K562 (cell line): ENCODE measurements around the gene NDUFC2. TPM values are rescaled to one million over a fixed set of nuclear protein-coding genes. Genes with fewer than 3 reads are reported as not detected.
A peak's percentile ranks its signal among the peaks of the same experiment; 100 is the strongest.

Source experiments
- ATAC-seq: fragments of 200-7000 bp; cut with Tn5 transposase; 3 replicates; pipeline ENCODE4 v1.9.1; 2020; ENCODE audit warnings: moderate library complexity
- BruUV-seq: library from RNA; stranded (reverse); fragments of 400-500 nt; replicated peaks from 2 replicates; lab custom pipeline; 2021; lab: Mats Ljungman, UMichigan
- CTCF ChIA-PET: fragments of 300-600 bp; formaldehyde crosslinking; extraction: SDS; loops from one replicate; lab custom pipeline; 2021; ENCODE audit warnings: low intra/inter-chr PET ratio; lab: Yijun Ruan, JAX
- POLR2A ChIA-PET: fragments of 300-600, 350-650 bp; sonication (Branson Sonifier 250); formaldehyde crosslinking; extraction: SDS; loops from one replicate; lab custom pipeline; 2021; ENCODE audit warnings: antibody characterized with exemption, inconsistent platforms; lab: Yijun Ruan, JAX
- DNase-seq, 4 experiments: peaks; one replicate each; pipeline versions ENCODE4 v3.0.0 to v3.0.0-alpha.2; 2011 to 2018; ENCODE audit warnings: low spot score in 3 of 4, mixed read lengths in 3 of 4; ENCODE audit errors: extremely low read depth in 1 of 4
- FAIRE-seq: peaks from 2 replicates; lab custom pipeline; 2011; peaks lifted over from hg19 to GRCh38; lab: Jason Lieb, UNC
- H2AFZ ChIP-seq: 2 replicates; pipeline ENCODE4 v1.6.0; 2011; ENCODE audit warnings: low read depth, low read length, control low read depth, inconsistent platforms
- H3K27ac ChIP-seq: fragments of 200-600 bp; 3 replicates; pipeline ENCODE4 v1.8.0; 2011; ENCODE audit warnings: low read depth, mild to moderate bottlenecking, control low read depth, inconsistent platforms, low read length, moderate library complexity, mixed read lengths; ENCODE audit errors: extremely low read depth
- H3K27me3 ChIP-seq, 2 experiments: fragments of 300-600 bp in 1 of 2; 2 replicates in 1 of 2; 3 replicates in 1 of 2; pipeline versions ENCODE4 v1.6.0 to v1.8.0; 2011; ENCODE audit warnings: inconsistent platforms in 2 of 2, low read length in 2 of 2, mild to moderate bottlenecking in 1 of 2, mixed read lengths in 1 of 2, moderate library complexity in 1 of 2; ENCODE audit not compliant: control insufficient read depth in 2 of 2, insufficient read depth in 2 of 2
- H3K36me3 ChIP-seq: fragments of 300-600 bp; 3 replicates; pipeline ENCODE4 v1.8.0; 2011; ENCODE audit warnings: mild to moderate bottlenecking, low read length, inconsistent platforms; ENCODE audit not compliant: control insufficient read depth, insufficient read depth
- H3K4me1 ChIP-seq, 2 experiments: fragments of 200-600 bp in 1 of 2; replicated peaks in 1 of 2; 2 replicates in 1 of 2; 3 replicates in 1 of 2; pipeline versions ENCODE4 v1.5.1 to v1.8.0; 2011; ENCODE audit warnings: inconsistent platforms in 2 of 2, low read length in 2 of 2, mild to moderate bottlenecking in 1 of 2, mixed read lengths in 1 of 2, moderate library complexity in 1 of 2; ENCODE audit not compliant: control insufficient read depth in 2 of 2, insufficient read depth in 2 of 2
- H3K4me2 ChIP-seq: 2 replicates; pipeline ENCODE4 v1.6.1; 2011; ENCODE audit warnings: low read length, control low read depth, inconsistent platforms, mixed read lengths; ENCODE audit not compliant: insufficient read depth
- H3K4me3 ChIP-seq: fragments of 200-600 bp; sonication (generic), shearing (Covaris generic); 2 replicates; pipeline ENCODE4 v1.5.1; 2016; ENCODE audit warnings: control low read depth, inconsistent platforms
- H3K79me2 ChIP-seq: fragments of 200-600 bp; 3 replicates; pipeline ENCODE4 v1.8.0; 2011; ENCODE audit warnings: low read length, inconsistent platforms; ENCODE audit not compliant: control insufficient read depth, insufficient read depth
- H3K9ac ChIP-seq, 2 experiments: 2 replicates each; pipeline versions ENCODE4 v1.6.0 to v1.6.1; 2011; ENCODE audit warnings: low read depth in 2 of 2, low read length in 2 of 2, control low read depth in 1 of 2, inconsistent platforms in 1 of 2, mild to moderate bottlenecking in 1 of 2, mixed read lengths in 1 of 2; ENCODE audit not compliant: insufficient read depth in 1 of 2
- H3K9me1 ChIP-seq: one replicate; pipeline ENCODE4 v1.6.0; 2011; ENCODE audit warnings: inconsistent platforms, mild to moderate bottlenecking, low read length, moderate library complexity; ENCODE audit not compliant: control insufficient read depth, insufficient read depth
- H3K9me3 ChIP-seq: replicated peaks from 2 replicates; pipeline ENCODE4 v1.5.1; 2011; ENCODE audit warnings: low read depth, low read length, inconsistent platforms; ENCODE audit not compliant: control insufficient read depth, insufficient read depth
- H4K20me1 ChIP-seq: replicated peaks from 2 replicates; pipeline ENCODE4 v1.6.1; 2011; ENCODE audit warnings: low read length, inconsistent platforms, mixed read lengths; ENCODE audit not compliant: control insufficient read depth, insufficient read depth
- ARHGAP35 ChIP-seq: fragments of 450-650 bp; IDR thresholded peaks from 2 replicates; pipeline ENCODE4 v1.6.1; 2018; ENCODE audit not compliant: partially characterized antibody
- MAX ChIP-seq: sonication (generic); formaldehyde crosslinking; IDR thresholded peaks from 2 replicates; pipeline ENCODE4 v1.9.0; 2022; ENCODE audit warnings: mild to moderate bottlenecking, missing genetic modification reagents
- MITF ChIP-seq: IDR thresholded peaks from 2 replicates; pipeline ENCODE4 v1.6.1; 2014; ENCODE audit warnings: antibody characterized with exemption
- NKRF ChIP-seq: fragments of 450-650 bp; IDR thresholded peaks from 2 replicates; pipeline ENCODE4 v1.6.1; 2016; ENCODE audit warnings: borderline replicate concordance
- YY1 ChIP-seq, 3 experiments: IDR thresholded peaks; 2 replicates each; pipeline ENCODE4 v1.6.1; 2011; ENCODE audit warnings: low read length in 2 of 3, mild to moderate bottlenecking in 2 of 3, moderate library complexity in 2 of 3, borderline replicate concordance in 1 of 3, control low read depth in 1 of 3, low read depth in 1 of 3; ENCODE audit not compliant: insufficient read depth in 3 of 3, insufficient replicate concordance in 2 of 3, control insufficient read depth in 1 of 3, insufficient read length in 1 of 3; ENCODE audit errors: extremely low read depth in 1 of 3
- WGBS: fragments of 100-300 bp; shearing (Covaris generic); methylation state at CpG from one replicate; pipeline ENCODE4 v1.1.6; 2016; ENCODE audit warnings: low coverage, mixed read lengths; ENCODE audit not compliant: insufficient coverage; ENCODE audit errors: missing lambda C conversion rate; 5-methylcytosine and 5-hydroxymethylcytosine counted together
- in situ Hi-C: fragments of 300-500 bp; cut with MboI; formaldehyde crosslinking; loops from 4 replicates; pipeline ENCODE4 v1.15.0; 2018; ENCODE audit warnings: inconsistent platforms, mixed read lengths
- intact Hi-C: fragments of 100-400 bp; cut with micrococcal nuclease; formaldehyde crosslinking; loops from 2 replicates; pipeline ENCODE4 v1.14.2; 2022
- polyA plus RNA-seq, 8 experiments: library from polyadenylated mRNA; depleted of rRNA in 4 of 8; stranded (reverse) in 5 of 8; unstranded in 3 of 8; fragments of >200 nt; fragmentation: Nextera tagmentation in 2 of 8; fragmentation: Illumina TruSeq in 1 of 8; extraction: Ambion mirVana in 2 of 8; extraction: Trizol in 1 of 8; gene quantifications; 2 replicates each; pipeline versions ENCODE4 v1.2.1 to v1.2.3, GENCODE V29; 2011 to 2014; ENCODE audit warnings: inconsistent platforms in 1 of 8, missing spikeins in 1 of 8
- total RNA-seq, 7 experiments: library from RNA; depleted of rRNA in 6 of 7; stranded (reverse); fragments of >200 nt in 6 of 7; fragmentation: Illumina TruSeq in 2 of 7; extraction: Trizol in 2 of 7; gene quantifications; 2 replicates each; pipeline versions ENCODE4 v1.2.1 to v1.2.3, GENCODE V29; 2011 to 2021; ENCODE audit warnings: low replicate concordance in 1 of 7

The NDUFC2 gene
- total and polyA plus RNA-seq, 9 of the 15 experiments (the other 6 are each of a cell fraction or from before 2014, with no cell fraction given): 168 to 1,119 (median 442) TPM

- H3K9ac ChIP-seq: peak overlapping the region in 1 of 2 experiments; percentile 64; a peak in 1 of 4 replicates
- no peaks in the 10 kb centered on the region for H4K20me1 ChIP-seq
- H3K27me3 ChIP-seq: no peaks in the 10 kb centered on the region; a peak in 1 of 5 replicates
- CTCF ChIA-PET: no interaction called here
- H3K9me3 ChIP-seq: no peaks in the 10 kb centered on the region
- no peak for ATAC-seq
- H3K27ac ChIP-seq: no peak overlapping the region
- peaks cover 25 to 28% of the 10 kb centered on the region in 2 experiments for H3K4me1 ChIP-seq
- POLR2A ChIA-PET: interaction anchor here (1.5 kb wide), 1 partner anchor 15 kb away, joined by 3 read pairs; no protein-coding TSS in a partner anchor
- no peak overlapping the region for H3K4me2 ChIP-seq
- no TSS peak for BruUV-seq
- 68% methylated on average over 3 of the region's 3 CpGs for WGBS
- H3K79me2 ChIP-seq: no peaks in the 10 kb centered on the region
- no peak overlapping the region for H3K4me3 ChIP-seq
- intact Hi-C loops (no loop called here), in situ Hi-C loops (no loop called here)
- H3K9me1 ChIP-seq: no peaks in the 10 kb centered on the region
- DNase-seq: no peak
- TF ChIP-seq MAX (CRISPR knock-in tag): peak; percentile 22; the same call in 1 of the 2 replicates
- TF ChIP-seq MITF: no peak
- TF ChIP-seq NKRF: no peak
- TF ChIP-seq YY1 (IDR thresholded peaks at IDR 0.05; ENCODE audit: borderline replicate concordance in 1 of 3, control insufficient read depth in 1 of 3, extremely low read depth in 1 of 3, insufficient read depth in 3 of 3, insufficient read length in 1 of 3, insufficient replicate concordance in 2 of 3, low read depth in 1 of 3, low read length in 2 of 3): no peak
- no peak for TF ChIP-seq ARHGAP35
- TF ChIP-seq, all 486 proteins: peak for 1
- Histone ChIP-seq H2AFZ (no peak overlapping the region), H3K36me3 (no peaks in the 10 kb centered on the region)
- FAIRE-seq: no peak
These were observed 42.6 kb downstream of the NDUFC2 start for GRCh38 chr11:78037056-78037455.
